Posterior vena cava (tissue), 2 donors: ENCODE data around the gene NUP214. TPM values are rescaled to one million over a fixed set of nuclear protein-coding genes. Genes with fewer than 3 reads are reported as not detected.
"Not testable (repeated sequence)": the region's sequence is repeated elsewhere in the genome, so short reads cannot be mapped to it uniquely, and the experiment has no call there.

ENCODE experiments used
- DNase-seq: peaks from one replicate; pipeline ENCODE4 v3.0.0-alpha.2; 2020; ENCODE audit warnings: low spot score
- intact Hi-C, 2 donors: fragments of 100-400 bp; cut with DNase I; formaldehyde crosslinking; loops; one replicate each; pipeline versions ENCODE4 v1.14.1 to v1.14.2; 2022 to 2023
- total RNA-seq, 2 donors: library from RNA; stranded (reverse); fragmentation: NEBNext Ultra II Directional; extraction: Animal tissue kit (Norgen Biotek cat#: 25700); gene quantifications; one replicate each; pipeline ENCODE4 v1.2.1, GENCODE V29; 2021
- donor health status: DM: yes; HTN: yes; CAD: no.
- donor health status: DM: yes; HTN: yes; CAD: no.

Gene NUP214
- total RNA-seq, 2 donors from 2014 or later: 33.9 to 40.8 TPM

- intact Hi-C loops: loop anchor here (2.0 to 10.0 kb wide), 2 partner anchors 155 to 157 kb away; no protein-coding TSS in a partner anchor
- DNase-seq: no peak
Measured at GRCh38 chr9:131179561-131180219, 54.3 kb downstream of the NUP214 start.

- intact Hi-C loops: no loop called here
- DNase-seq: no peak
Measured at GRCh38 chr9:131180454-131180853, 55.1 kb downstream of the NUP214 start.

- DNase-seq: no peak
- intact Hi-C loops: no loop called here
Measured at GRCh38 chr9:131181091-131181681, 55.8 kb downstream of the NUP214 start.

- intact Hi-C loops: no loop called here
- no peak for DNase-seq
Measured at GRCh38 chr9:131185924-131186323, 60.5 kb downstream of the NUP214 start.

GRCh38 chr9:131186622-131187021, 61.2 kb downstream of the NUP214 start:
- no peak for DNase-seq
- intact Hi-C loops: no loop called here

- DNase-seq: no peak
- intact Hi-C loops: no loop called here
Measured at GRCh38 chr9:131187957-131188356, 62.6 kb downstream of the NUP214 start.

GRCh38 chr9:131188976-131189375, 63.6 kb downstream of the NUP214 start:
- intact Hi-C loops: no loop called here

GRCh38 chr9:131190191-131190590, 64.8 kb downstream of the NUP214 start:
- no peak for DNase-seq
- intact Hi-C loops: loop anchor here in 1 of 2 donors (2.0 kb wide), 1 partner anchor 23 kb away; no protein-coding TSS in a partner anchor

More at GRCh38 chr9:131188976-131189375, 63.6 kb downstream of the NUP214 start:
- DNase-seq: no peak

- not testable (repeated sequence) for DNase-seq
- intact Hi-C loops: loop anchor here in 1 of 2 donors (2.0 kb wide), 1 partner anchor 24 kb away; no protein-coding TSS in a partner anchor
Measured at GRCh38 chr9:131191032-131191431, 65.6 kb downstream of the NUP214 start.

- intact Hi-C loops: loop anchor here in 1 of 2 donors (2.0 kb wide), 1 partner anchor 25 kb away; no protein-coding TSS in a partner anchor
- no peak for DNase-seq
Measured at GRCh38 chr9:131191857-131192256, 66.5 kb downstream of the NUP214 start.

GRCh38 chr9:131193051-131193450, 67.7 kb downstream of the NUP214 start:
- intact Hi-C loops: no loop called here
- DNase-seq: no peak

- intact Hi-C loops: no loop called here
- no peak for DNase-seq
Measured at GRCh38 chr9:131194762-131195161, 69.4 kb downstream of the NUP214 start.

GRCh38 chr9:131197160-131197911, 72.0 kb downstream of the NUP214 start:
- intact Hi-C loops: no loop called here
- DNase-seq: no peak

- no peak for DNase-seq
- intact Hi-C loops: no loop called here
Measured at GRCh38 chr9:131198041-131198715, 72.8 kb downstream of the NUP214 start.

GRCh38 chr9:131201856-131202255, 76.5 kb downstream of the NUP214 start:
- no peak for DNase-seq
- intact Hi-C loops: no loop called here

GRCh38 chr9:131203431-131204218, 78.2 kb downstream of the NUP214 start:
- intact Hi-C loops: no loop called here
- DNase-seq: no peak

GRCh38 chr9:131204285-131204684, 78.9 kb downstream of the NUP214 start:
- DNase-seq: no peak
- intact Hi-C loops: no loop called here

- intact Hi-C loops: no loop called here
- DNase-seq: no peak
Measured at GRCh38 chr9:131206495-131206894, 81.1 kb downstream of the NUP214 start.

- DNase-seq, intact Hi-C loops: not testable (repeated sequence)
Measured at GRCh38 chr9:131211920-131212319, 86.5 kb downstream of the NUP214 start.
